NT2/D1 (cell line): ENCODE measurements around the gene ZCCHC8.
"Not testable (repeated sequence)": the region's sequence is repeated elsewhere in the genome, so short reads cannot be mapped to it uniquely, and the experiment has no call there.

Source experiments
- DNase-seq: peaks from one replicate; pipeline ENCODE4 v3.0.0-alpha.2; 2011; ENCODE audit warnings: low read depth, low spot score
- H3K27me3 ChIP-seq: 2 replicates; pipeline ENCODE4 v1.6.0; 2011; ENCODE audit warnings: mild to moderate bottlenecking; ENCODE audit not compliant: insufficient read length, insufficient read depth
- H3K36me3 ChIP-seq: 2 replicates; pipeline ENCODE4 v1.6.1; 2011; ENCODE audit warnings: mild to moderate bottlenecking, low read length, mixed read lengths; ENCODE audit not compliant: insufficient read depth, insufficient read length
- H3K4me1 ChIP-seq: 2 replicates; pipeline ENCODE4 v1.5.1; 2011; ENCODE audit not compliant: insufficient read depth, insufficient read length
- H3K4me3 ChIP-seq: 2 replicates; pipeline ENCODE4 v1.5.1; 2011; ENCODE audit warnings: low read depth; ENCODE audit not compliant: insufficient read length
- H3K9ac ChIP-seq: 2 replicates; pipeline ENCODE4 v1.6.0; 2011; ENCODE audit warnings: low read depth; ENCODE audit not compliant: insufficient read length
- H3K9me3 ChIP-seq: 2 replicates; pipeline ENCODE4 v1.5.1; 2011; ENCODE audit warnings: mild to moderate bottlenecking, low read length; ENCODE audit not compliant: insufficient read depth
- SUZ12 ChIP-seq: IDR thresholded peaks from 2 replicates; pipeline ENCODE4 v1.6.1; 2011; ENCODE audit not compliant: insufficient read length, insufficient read depth; ENCODE audit errors: extremely low read depth
- YY1 ChIP-seq: IDR thresholded peaks from 2 replicates; pipeline ENCODE4 v1.6.1; 2011; ENCODE audit not compliant: insufficient read length, insufficient read depth
- ZNF274 ChIP-seq: IDR thresholded peaks from 2 replicates; pipeline ENCODE4 v1.6.1; 2011; ENCODE audit warnings: mild to moderate bottlenecking, low read depth, low read length

Gene ZCCHC8

DNA sequence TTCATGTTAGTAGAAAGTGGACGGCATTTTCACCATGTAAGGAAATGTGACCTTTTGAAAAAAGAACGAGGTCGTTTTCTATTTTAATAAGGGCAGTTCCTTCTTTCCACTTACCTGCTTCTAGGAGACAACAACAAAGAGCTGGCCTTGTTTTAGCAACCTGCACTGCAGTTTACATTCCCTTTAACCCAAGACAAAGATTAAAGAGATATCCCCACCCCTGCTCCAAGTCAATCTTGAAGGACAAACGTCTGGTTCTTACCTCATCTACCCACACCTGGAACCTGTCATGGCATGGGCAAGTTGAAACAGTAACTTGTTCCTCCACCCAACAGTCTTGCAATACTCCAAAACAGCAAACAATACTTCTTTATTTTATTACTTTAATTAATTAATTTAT lies 32.7 kb downstream of the ZCCHC8 start:
- Histone ChIP-seq H3K36me3 (peaks cover 18% of the 10 kb centered on the region), H3K4me1 (no peaks in the 10 kb centered on the region), H3K9me3 (no peaks in the 10 kb centered on the region), H3K9ac (no peak overlapping the region), H3K27me3 (no peaks in the 10 kb centered on the region), H3K4me3 (no peak overlapping the region)
- no peak for DNase-seq
- TF ChIP-seq ZNF274 (no peak), SUZ12 (no peak), YY1 (no peak)

DNA sequence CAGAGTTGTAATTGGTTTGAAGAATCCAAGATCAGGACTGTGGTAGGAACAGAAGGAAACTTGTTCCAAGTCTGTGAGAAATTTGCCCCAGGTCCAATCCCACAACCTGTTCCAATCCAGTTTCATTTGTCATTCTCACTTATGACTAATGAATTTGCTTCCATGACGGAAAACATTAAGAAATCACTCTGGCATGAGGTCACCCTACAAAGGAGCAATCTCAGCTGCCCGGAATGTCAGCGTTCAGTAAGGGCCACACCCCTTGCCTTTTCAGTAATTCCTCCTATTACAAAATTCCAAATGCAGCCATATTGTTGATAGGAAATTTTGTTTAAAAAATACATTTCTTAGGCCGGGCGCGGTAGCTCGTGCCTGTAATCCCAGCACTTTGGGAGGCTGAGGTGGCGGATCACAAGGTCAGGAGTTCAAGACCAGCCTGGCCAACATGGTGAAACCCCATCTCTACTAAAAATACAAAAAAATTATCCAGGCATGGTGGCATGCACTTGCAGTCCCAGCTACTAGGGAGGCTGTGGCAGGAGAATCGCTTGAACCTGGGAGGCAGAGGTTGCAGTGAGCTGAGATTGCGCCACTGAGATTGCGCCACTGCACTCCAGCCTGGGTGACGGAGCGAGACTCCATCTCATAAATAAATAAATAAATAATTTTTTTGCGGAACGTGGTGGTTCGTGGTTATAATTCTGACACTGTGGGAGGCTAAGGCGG lies 36.3 kb downstream of the ZCCHC8 start:
- not testable (repeated sequence) for H3K36me3 ChIP-seq, H3K27me3 ChIP-seq, DNase-seq, H3K9ac ChIP-seq, H3K4me1 ChIP-seq, H3K4me3 ChIP-seq, H3K9me3 ChIP-seq

DNA sequence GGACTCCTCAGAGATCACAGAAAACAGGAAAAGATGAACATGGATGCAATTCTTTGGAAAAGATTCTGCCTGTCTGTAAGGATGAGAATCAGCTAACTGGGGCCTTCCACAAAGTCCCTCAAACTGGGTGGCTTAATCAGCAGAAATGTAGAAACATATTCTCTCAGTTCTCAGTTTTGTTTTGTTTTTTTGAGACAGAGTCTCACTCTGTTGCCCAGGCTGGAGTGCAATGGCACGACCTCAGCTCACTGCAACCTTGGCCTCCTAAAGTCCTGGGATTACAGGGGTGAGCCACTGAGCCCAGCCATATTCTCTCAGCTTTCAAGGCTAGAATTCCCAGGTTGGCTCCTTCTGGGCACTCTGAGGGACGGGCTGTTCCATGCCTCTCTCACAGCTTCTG lies 40.1 kb downstream of the ZCCHC8 start:
- TF ChIP-seq ZNF274 (no peak), SUZ12 (no peak), YY1 (no peak)
- H3K9ac ChIP-seq: no peak overlapping the region
- no peaks in the 10 kb centered on the region for H3K9me3 ChIP-seq
- H3K36me3 ChIP-seq: no peaks in the 10 kb centered on the region
- no peak overlapping the region for H3K4me3 ChIP-seq
- no peaks in the 10 kb centered on the region for H3K27me3 ChIP-seq
- no peaks in the 10 kb centered on the region for H3K4me1 ChIP-seq
- DNase-seq: no peak

DNA sequence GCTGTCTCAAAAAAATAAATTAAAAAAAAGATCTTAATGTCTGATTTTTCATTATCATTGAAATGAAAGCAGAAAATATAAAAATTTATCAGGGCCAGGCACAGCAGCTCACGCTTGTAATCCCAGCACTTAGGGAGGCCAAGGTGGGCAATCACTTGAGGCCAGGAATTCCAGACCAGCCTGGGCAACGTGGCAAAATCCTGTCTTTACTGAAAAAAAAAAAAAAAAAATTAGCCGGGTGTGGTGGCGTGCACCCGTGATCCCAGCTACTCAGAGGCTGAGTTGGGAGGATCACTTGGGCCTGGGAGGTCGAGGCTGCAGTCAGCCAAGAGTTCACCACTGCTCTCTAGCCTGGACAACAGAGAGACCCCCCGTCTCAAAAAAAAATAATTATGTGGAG lies 40.7 kb downstream of the ZCCHC8 start:
- no peak overlapping the region for H3K9ac ChIP-seq
- no peaks in the 10 kb centered on the region for H3K9me3 ChIP-seq
- H3K4me1 ChIP-seq: no peaks in the 10 kb centered on the region
- H3K27me3 ChIP-seq: no peaks in the 10 kb centered on the region
- no peak for DNase-seq
- H3K36me3 ChIP-seq: no peaks in the 10 kb centered on the region
- no peak overlapping the region for H3K4me3 ChIP-seq
- TF ChIP-seq YY1 (no peak), SUZ12 (no peak), ZNF274 (no peak)

DNA sequence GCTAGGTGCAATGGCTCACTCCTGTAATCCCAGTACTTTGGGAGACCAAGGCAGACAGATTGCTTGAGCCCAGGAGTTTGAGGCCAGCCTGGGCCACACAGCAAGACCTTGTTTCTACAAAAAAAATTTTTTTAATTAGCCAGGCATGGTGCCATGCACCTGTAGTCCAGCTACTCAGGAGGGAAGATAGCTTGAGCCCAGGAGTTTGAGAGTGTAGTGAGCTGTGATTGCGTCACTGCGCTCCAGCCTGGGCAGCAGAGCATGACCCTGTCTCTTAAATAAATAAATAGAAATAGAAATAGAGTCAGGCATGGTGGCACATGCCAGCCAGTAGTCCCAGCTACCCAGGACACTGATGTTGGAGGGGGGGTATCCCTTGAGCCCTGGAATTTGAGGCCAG lies 41.5 kb downstream of the ZCCHC8 start:
- H3K4me3 ChIP-seq: no peak overlapping the region
- H3K36me3 ChIP-seq: no peaks in the 10 kb centered on the region
- H3K9me3 ChIP-seq: no peaks in the 10 kb centered on the region
- TF ChIP-seq ZNF274: no peak
- TF ChIP-seq SUZ12: no peak
- no peak for TF ChIP-seq YY1
- DNase-seq: no peak
- no peaks in the 10 kb centered on the region for H3K27me3 ChIP-seq
- H3K9ac ChIP-seq: no peak overlapping the region
- H3K4me1 ChIP-seq: no peaks in the 10 kb centered on the region

DNA sequence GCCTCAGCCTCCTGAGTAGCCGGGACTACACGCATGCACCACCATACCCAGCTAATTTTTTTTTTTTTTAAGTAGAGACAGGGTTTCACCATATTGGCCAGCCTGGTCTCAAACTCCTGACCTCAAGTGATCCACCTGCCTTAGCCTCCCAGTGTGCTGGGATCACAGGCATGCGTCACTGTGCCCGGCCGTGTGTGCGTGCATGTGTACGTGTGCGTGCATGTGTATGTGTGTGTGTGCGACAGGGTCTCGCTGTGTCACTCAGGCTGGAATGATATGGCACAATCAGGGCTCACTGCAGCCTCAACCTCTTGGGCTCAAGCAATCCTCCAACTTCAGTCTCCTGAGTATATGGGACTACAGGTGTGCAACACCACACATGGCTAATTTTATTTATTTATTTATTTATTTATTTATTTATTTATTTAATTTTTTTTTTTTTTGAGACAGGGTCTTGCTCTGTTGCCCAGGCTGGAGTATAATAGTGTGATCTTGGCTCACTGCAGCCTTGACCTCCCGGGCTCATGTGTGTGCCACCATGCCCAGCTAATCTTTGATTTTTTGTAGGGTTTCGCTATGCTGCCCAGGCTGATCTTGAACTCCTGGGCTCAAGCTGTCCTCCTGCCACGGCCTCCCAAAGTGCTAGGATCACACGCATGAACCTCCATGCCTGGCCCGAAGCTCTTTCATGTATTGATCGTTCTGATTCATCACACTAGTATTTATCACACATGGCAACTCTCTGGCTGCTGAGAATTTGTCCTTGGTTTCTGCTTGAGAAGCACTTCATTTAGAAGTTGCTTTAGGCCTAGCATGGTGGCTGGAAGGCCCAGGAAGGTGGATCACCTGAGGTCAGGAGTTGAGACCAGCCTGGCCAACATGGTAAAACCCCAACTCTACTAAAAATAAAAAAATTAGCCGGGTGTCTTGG lies 42.4 kb downstream of the ZCCHC8 start:
- DNase-seq: no peak
- Histone ChIP-seq H3K27me3 (no peaks in the 10 kb centered on the region), H3K9me3 (no peaks in the 10 kb centered on the region), H3K9ac (no peak overlapping the region), H3K4me3 (no peak overlapping the region), H3K4me1 (peaks cover 4% of the 10 kb centered on the region), H3K36me3 (no peaks in the 10 kb centered on the region)
- no peak for TF ChIP-seq SUZ12
- no peak for TF ChIP-seq YY1
- no peak for TF ChIP-seq ZNF274

DNA sequence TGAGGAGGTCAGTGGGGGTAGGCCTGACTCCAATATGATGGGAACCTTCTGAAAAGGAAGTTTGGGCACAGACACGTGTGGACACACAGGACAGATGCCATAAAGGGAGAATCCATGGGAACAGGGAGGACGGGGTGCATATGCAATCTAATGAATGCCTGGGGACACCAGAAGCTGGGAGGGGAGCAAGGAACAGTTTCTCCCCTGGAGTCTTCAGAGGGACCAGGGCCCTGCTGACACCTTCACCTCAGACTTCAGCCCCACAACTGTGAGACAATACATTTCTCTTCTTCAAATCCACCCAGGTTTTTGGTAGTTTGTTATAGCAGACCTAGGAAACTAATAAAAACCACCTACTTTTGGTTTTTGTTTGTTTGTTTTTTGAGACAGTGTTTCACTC lies 43.1 kb downstream of the ZCCHC8 start:
- Histone ChIP-seq H3K9me3 (no peaks in the 10 kb centered on the region), H3K4me1 (peaks cover 4% of the 10 kb centered on the region), H3K4me3 (no peak overlapping the region), H3K9ac (no peak overlapping the region), H3K36me3 (no peaks in the 10 kb centered on the region), H3K27me3 (no peaks in the 10 kb centered on the region)
- DNase-seq: no peak
- no peak for TF ChIP-seq ZNF274
- TF ChIP-seq YY1: no peak
- TF ChIP-seq SUZ12: no peak

DNA sequence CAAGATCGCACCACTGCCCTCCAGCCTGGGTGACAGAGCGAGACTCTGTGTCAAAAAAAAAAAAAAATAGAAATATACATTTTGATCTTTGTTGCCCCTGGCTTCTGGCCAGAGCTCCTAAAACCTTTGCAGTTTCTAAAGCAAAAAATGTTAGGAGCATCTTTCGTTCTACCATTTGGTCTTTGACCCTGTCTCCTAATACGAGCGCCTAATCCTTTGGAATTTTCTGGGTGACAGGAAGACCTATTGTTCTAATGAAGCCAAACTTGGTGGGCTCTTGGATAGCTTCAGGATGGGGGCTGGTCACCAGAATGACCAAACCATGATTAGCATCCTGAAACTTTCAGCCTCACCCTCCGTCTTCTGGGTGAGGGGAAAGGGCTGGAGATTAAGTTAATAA lies 46.0 kb downstream of the ZCCHC8 start:
- TF ChIP-seq YY1 (no peak), SUZ12 (no peak), ZNF274 (no peak)
- H3K36me3 ChIP-seq: no peaks in the 10 kb centered on the region
- no peaks in the 10 kb centered on the region for H3K27me3 ChIP-seq
- H3K4me1 ChIP-seq: peaks cover 4% of the 10 kb centered on the region
- no peaks in the 10 kb centered on the region for H3K9me3 ChIP-seq
- DNase-seq: no peak
- no peak overlapping the region for H3K4me3 ChIP-seq
- no peak overlapping the region for H3K9ac ChIP-seq
